GM18520 (cell line): ENCODE data around the gene CAMK1D.

Experiments used
- ATAC-seq: cut with Tn5 transposase; IDR thresholded peaks from one replicate; pipeline ENCODE4 v1.9.1; 2021; ENCODE audit not compliant: unreplicated experiment

Gene CAMK1D

DNA sequence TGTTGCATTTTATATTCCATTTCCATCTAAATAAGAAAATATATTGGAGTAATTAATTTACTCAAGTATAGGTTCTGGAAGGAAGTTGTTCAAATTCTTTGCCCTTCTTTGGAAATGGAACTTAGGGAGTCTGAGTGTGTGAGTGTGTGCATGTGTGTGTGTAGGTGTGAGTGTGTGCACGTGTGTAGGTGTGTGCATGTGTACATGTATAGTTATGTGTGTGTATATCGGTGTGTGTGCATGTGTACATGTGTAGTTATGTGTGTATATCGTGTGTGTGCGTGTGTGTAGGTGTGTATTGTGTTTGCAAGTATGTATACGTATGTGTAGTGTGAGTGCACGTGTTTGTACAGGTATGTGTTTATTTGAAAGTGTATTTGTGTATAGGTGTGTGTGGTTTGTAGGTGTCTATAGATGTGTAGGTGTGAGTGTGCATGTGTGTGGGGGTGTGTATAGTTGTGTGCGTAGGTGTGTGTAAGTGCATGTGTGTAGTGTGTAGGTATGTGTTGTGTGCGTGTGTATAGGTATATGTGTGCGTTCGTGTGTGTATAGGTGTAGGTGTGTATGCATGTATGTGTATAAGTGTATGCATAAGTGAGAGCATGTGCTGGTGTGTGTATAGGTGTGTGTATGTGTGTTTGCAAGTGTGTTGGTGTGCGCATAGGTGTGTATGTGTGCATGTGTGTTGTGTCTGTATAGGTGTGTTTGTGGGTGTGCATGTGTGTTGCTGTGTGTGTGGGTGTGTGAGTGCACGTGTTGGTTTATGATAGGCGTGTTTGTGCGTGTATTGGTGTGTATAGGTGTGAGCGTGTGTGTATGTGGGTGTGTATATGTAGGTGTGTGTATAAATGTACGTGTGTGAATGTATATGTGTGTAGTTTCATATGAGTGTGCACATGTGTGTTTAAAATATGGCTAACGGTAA is 266.2 kb downstream of the CAMK1D start:
- ATAC-seq, result no peak

GRCh38 chr10:12617191-12618175 is 268.1 kb downstream of the CAMK1D start:
- no peak for ATAC-seq

DNA sequence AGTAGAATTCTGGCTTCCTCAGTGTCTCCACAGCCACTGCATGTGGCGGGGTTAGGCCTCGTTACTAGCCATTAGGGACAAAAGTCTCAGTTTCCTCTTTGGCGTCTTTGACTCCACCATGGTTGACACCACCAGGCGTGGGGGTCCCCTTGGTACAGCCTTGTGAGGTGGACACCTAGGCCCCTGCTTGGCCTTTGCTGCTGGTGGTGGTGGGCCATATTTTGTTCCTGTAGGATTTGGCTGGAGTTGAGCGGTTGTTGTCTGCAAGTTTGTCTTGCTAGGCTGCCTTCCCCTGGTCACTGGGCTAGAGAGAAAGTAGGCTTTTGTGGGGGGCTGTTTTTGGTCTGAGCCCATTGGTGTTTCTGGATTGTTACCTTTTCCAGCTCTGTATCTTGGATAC is 272.7 kb downstream of the CAMK1D start:
- ATAC-seq, result no peak

DNA sequence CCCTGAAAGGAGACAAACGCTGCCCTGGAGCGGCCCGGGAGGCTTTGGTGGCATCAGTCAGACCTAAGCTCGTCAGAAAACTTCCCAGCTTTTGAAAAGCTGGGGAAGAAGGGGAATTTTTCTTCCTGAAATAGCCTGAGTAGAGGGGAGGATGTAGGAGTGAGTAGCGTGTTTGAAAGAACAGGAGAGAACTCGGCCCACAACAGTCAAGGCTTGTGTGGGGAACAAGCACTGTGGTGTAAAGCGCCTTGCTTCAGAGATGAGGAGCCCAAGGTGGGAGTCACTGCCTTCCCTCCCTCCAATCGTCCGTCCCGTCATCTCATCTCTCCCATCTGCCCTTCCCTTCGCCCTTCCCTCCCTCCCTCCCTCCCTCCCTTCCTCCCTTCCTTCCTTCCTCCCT is 273.3 kb downstream of the CAMK1D start:
- no peak for ATAC-seq

DNA sequence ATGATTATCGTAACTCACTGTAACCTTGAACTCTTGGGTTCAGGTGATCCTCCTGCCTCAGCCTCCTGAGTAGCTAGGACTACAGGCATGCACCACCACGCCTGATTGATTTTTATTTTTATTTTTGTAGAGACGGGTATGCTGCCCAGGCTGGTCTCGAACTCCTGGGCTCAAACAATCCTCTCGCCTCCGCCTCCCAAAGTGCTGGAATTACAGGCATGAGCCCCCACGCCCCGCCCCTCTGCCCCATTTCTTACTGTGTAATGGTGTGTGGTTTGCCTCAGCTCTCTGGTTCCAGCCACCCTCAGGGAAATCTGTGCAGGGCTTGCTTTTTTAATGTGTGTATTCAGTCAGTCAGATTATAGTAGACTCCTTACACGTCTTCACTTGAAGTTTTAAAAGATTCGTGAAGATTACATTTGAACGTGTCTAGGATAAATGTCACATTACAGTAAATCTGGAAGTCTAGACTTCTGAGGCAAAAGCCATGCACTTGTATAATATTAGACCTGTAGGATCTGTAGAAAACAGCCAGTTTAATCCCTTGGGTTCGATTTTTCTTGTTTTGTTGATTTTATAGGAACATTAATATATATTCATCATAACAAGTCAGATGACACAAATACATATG is 276.2 kb downstream of the CAMK1D start:
- no peak for ATAC-seq

DNA sequence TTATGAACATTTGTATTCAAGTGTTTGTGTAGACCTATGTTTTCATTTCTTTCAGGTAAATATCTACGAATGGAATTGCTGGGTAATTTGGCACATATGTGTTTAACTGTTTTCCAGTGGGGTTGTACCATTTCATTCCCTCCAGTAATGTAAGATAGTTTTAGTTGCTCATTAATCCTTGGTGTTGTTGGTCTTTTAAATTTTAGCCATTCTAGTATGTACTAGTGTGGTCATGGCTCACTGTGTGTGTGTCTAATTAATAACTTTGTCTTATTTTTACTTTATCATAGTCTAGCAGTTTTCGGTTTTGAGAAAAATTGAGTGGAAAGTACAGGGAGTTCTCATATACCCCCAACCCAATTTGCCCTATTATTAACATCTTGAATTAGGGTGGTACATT is 278.8 kb downstream of the CAMK1D start:
- ATAC-seq, result no peak

DNA sequence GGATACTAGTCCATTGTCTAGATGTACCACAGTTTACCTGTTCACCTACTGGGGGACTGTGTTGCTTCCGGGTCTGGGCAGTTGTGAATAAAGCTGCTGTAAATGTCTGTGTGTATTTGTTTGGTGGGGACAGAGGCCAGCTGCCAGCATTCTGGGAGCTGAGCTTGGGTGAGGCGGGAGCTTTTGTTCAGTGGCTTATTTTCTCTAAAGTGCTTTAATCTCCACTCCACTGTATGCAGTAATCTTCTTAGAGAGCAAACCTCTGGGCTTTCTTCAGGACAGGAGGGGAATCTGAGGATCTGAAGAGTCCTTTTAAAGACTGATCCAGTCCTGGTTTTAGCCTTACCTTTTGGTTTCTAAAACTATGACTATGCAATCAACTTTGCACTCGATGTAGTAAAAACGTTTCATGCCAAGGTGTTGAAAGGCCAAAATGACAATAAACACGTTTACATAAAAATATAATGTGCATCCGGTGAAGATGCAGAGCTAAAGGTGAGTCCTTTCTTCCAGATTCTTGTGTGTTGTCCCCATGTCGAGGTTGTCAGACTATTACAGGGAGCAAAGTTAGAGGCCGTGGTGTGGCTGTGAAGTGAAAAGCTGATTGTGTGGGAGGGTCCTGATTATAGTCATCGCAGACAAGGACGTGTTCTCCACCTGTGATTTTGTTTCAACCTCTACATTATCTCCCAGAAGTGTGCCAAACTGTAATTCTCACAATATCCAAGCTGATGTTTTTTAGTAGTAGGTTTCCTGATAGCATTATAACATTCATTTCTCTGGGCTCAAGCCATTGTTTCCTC is 279.8 kb downstream of the CAMK1D start:
- no peak for ATAC-seq

DNA sequence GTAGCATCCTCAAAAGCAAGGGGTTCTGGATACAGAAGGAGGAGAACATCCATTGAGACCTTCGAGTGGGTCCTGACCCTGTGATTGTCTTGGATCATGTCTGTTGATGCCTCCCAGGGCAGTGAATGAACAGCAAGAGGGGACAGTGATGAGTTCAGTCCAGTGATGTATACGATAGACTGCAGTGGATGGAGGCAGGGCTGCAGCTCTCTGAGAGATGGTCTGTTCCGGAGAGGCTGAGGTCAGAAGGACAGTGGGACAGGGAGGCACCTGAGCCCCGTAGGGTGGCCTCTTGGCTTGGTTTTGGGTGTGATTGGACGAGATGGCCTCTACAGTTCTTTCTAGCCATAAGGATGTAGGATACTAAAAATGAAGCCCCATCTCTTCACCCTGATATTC is 280.4 kb downstream of the CAMK1D start:
- ATAC-seq, result no peak

DNA sequence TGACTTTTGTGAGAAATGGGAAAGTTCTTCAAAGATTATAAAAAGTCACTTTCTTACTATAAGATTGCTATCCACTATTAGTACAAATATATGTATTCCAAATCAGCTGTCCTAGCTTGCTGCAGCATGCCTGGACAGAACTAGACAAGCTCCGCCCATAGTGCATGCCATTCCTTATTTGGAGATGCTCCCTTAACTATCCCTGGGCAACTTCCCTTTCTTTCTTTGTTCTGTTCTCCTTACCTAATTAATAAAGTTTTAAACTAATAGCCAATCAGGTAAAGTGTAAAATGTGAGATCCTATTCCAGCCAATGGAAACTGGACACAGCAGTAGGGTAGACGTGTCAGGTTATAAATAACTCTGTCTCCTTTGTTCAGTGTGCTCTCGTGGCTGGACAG is 281.9 kb downstream of the CAMK1D start:
- no peak for ATAC-seq

GRCh38 chr10:12631787-12632562 is 282.6 kb downstream of the CAMK1D start:
- ATAC-seq, result no peak

GRCh38 chr10:12633776-12634620 is 284.7 kb downstream of the CAMK1D start:
- ATAC-seq, result no peak

- ATAC-seq, result no peak
These were observed 285.2 kb downstream of the CAMK1D start for GRCh38 chr10:12634621-12634931.

DNA sequence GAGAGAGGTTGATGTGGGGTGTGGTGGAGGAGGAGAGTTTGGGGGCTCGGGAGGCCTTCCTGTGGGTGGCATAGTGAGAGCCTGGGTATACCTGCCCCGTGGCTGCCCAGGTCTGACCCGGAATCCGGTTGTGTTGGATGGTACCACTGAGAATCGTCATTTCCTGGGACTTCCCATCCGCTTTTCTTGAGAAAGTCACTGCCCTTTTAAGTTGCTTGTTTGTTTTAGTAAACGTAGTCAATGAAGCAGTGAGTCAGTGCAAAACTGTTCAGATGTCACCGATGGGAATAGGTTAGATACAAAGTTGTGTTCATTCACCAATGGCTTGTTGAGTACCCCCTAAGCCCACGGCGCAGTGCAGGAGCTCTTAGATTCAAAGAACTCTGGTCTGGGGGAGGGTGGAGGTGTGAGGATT is 285.8 kb downstream of the CAMK1D start:
- ATAC-seq, result no peak

DNA sequence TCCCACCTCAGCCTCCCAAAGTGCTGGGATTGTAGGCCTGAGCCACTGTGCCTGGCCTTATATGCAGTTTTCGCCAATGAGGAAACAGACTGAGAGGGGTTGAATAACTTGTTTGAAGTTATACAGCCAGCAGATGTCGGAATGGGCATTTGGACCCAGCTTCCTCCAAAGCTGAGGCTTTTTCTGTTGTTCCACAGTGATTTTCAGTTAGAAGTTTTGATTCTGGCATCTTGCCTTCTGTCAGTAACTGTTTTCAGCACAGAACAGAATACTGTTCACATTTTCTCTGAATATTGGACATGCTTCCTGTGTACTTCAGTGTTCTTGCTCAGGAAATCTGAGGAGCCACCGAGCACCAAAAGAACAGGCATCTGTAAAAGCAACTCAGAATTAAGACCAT is 287.2 kb downstream of the CAMK1D start:
- no peak for ATAC-seq

GRCh38 chr10:12637649-12638048 is 288.3 kb downstream of the CAMK1D start:
- ATAC-seq, result no peak

DNA sequence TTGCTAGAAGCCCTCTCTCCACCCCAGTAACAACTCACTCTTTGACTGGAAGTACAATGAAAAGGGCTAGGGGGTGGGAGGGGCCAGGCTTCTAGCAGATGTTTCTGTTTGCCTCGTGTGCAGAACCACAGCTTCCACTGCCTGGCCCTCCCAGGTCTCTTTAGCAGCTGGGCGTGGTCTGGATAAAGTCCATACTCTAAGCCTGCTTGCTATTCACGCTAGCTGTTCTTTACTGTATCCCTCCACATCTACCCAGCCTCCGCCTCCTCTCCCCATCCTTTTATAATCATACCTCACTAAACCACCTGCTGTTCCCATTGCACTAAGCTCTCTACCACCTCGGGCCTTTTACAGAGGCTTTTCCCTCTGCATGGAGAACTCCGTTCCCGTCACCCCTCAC is 288.8 kb downstream of the CAMK1D start:
- no peak for ATAC-seq

GRCh38 chr10:12638781-12639180 is 289.4 kb downstream of the CAMK1D start:
- ATAC-seq, result no peak

DNA sequence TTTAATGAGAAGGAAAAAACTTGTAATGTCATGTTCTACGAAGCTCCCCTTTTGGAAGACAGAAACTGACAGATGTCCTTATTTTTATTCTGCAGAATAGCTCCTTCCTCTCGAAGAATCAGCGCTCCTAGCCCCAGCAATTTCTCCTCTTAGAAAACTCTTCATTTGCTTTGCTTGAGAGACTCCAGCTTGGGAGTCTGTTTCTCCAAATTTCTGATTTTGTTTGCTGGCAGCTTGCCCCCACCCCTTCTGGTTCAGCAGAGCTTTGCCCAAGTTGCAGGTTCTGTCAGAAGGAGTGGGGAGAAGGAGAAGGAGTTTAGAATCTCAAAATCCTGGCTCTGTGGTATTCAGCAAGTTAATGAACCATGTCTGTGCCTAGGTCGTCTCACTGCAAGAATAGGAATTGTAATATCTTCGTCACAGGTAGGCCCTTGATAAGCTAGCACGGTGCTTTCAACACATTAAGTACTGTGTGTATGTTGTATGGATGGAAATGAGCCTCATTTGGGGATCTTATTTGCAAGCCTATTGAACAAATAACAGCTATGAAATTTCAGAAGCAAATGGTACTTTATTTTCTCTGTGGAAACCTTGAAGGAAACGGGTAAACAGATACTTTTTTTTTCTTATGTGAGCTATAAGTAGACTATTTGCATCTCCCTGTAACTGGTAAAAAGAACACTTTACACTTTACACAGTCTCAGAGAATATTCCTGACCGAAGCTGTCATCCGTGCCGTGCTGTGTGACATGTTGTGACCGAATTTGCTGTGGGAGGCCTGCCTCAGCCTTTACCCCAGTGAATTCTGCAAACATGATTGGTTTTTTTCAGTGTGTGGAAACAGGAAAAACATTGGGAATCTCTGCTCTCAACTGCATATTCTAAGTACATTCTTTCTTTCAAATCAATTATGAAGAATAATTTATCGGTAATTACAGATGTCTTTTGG is 290.9 kb downstream of the CAMK1D start:
- no peak for ATAC-seq
